ENCODE measurements around the gene CTRB1.

CTRB1 gene

GRCh38 chr16:75218256-75219076 is at the start of gene CTRB1:
CTRB1 (plus strand) TSS chr16:75218988; CDS start chr16:75219008, 20 bp downstream.
- no peak for DNase-seq

- no peak for DNase-seq
Measured at GRCh38 chr16:75169899-75170405, 48.8 kb upstream of the CTRB1 start.

- no peak for DNase-seq
Measured at GRCh38 chr16:75172578-75172977, 46.2 kb upstream of the CTRB1 start.

GRCh38 chr16:75175074-75175473 is 43.7 kb upstream of the CTRB1 start:
- no peak for DNase-seq

- DNase-seq = no peak
Measured at GRCh38 chr16:75176926-75177325, 41.9 kb upstream of the CTRB1 start.

- DNase-seq = no peak
Measured at GRCh38 chr16:75179208-75179607, 39.6 kb upstream of the CTRB1 start.

GRCh38 chr16:75181630-75182029 is 37.2 kb upstream of the CTRB1 start:
- DNase-seq = no peak

GRCh38 chr16:75188832-75189477 is 29.8 kb upstream of the CTRB1 start:
- DNase-seq = no peak

GRCh38 chr16:75189638-75190245 is 29.0 kb upstream of the CTRB1 start:
- no peak for DNase-seq

- no peak for DNase-seq
Measured at GRCh38 chr16:75192606-75193264, 26.1 kb upstream of the CTRB1 start.

GRCh38 chr16:75193265-75193650 is 25.5 kb upstream of the CTRB1 start:
- DNase-seq = no peak

- no peak for DNase-seq
Measured at GRCh38 chr16:75193730-75194444, 24.9 kb upstream of the CTRB1 start.

- DNase-seq = no peak
Measured at GRCh38 chr16:75195811-75196790, 22.7 kb upstream of the CTRB1 start.

GRCh38 chr16:75196836-75197235 is 22.0 kb upstream of the CTRB1 start:
- no peak for DNase-seq

- DNase-seq = no peak
Measured at GRCh38 chr16:75197522-75198134, 21.2 kb upstream of the CTRB1 start.

- DNase-seq = no peak
Measured at GRCh38 chr16:75198135-75198600, 20.6 kb upstream of the CTRB1 start.

- DNase-seq = no peak
Measured at GRCh38 chr16:75202069-75202590, 16.7 kb upstream of the CTRB1 start.

GRCh38 chr16:75203096-75203495 is 15.7 kb upstream of the CTRB1 start:
- DNase-seq = no peak

- no peak for DNase-seq
Measured at GRCh38 chr16:75203667-75204409, 14.9 kb upstream of the CTRB1 start.

GRCh38 chr16:75204410-75204758 is 14.4 kb upstream of the CTRB1 start:
- no peak for DNase-seq

Data from activated CD8-positive, alpha-beta memory T cell treated with anti-CD3 and anti-CD28 coated beads, Interleukin-2, amount 50 U/mL, for 4 hours (primary cell).